GM13977 (cell line): ENCODE measurements around the gene COL27A1.

Experiments used
- DNase-seq: peaks from one replicate; pipeline ENCODE4 v3.0.0; 2012; ENCODE audit warnings: low spot score
- CTCF ChIP-seq: IDR thresholded peaks from 2 replicates; pipeline ENCODE4 v1.5.1; 2012; ENCODE audit warnings: mild to moderate bottlenecking, control low read depth; ENCODE audit not compliant: insufficient read depth; ENCODE audit errors: extremely low read depth, missing control alignments
- in situ Hi-C: fragments of 300-500 bp; cut with MboI; formaldehyde crosslinking; loops from one replicate; pipeline ENCODE4 v1.12.0; 2022; ENCODE audit warnings: low sequenced_read_pairs, low pct_unique_long_range_greater_than_20kb, mixed read lengths, inconsistent platforms; ENCODE audit not compliant: unreplicated experiment

Gene COL27A1

GRCh38 chr9:114270120-114270975, 115.0 kb downstream of the COL27A1 start:
- in situ Hi-C loops = no loop called here
- TF ChIP-seq CTCF = no peak
- no peak for DNase-seq

GRCh38 chr9:114271556-114272510, 116.5 kb downstream of the COL27A1 start:
- no peak for TF ChIP-seq CTCF
- no peak for DNase-seq
- in situ Hi-C loops = no loop called here

DNA sequence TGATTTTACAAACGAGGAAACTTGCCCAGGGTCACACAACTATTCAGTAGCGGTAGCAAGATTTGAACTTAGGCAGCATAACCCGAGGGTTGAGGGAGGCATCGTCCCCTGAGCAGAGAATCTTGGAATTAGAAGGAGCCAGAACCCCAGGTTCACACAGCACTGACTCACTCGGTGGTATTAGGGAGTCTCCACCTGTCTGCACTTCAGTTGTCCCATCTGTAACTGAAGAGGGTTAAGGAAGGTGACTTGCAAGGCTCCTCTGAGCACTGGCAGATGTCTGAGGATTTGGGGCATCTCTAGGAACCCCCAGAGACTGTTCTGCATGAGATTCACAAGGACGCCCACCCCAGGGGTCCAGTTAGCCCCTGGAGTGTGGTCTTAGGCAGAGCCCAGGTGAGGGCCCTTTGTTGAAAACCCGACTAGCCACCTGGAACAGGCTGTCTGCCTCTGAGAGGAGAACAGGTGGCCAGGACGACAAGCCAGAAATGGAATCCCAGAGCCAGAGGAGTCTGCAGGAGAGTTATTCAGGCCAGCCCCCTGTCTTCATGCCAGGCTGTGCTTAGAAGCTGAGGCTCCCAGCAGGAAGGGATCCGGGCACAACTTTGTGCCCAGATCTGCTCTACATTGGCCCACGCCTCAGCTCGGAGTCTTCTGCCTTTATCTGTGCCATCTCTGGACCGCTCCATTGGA, 117.5 kb downstream of the COL27A1 start:
- in situ Hi-C loops = no loop called here
- no peak for DNase-seq
- TF ChIP-seq CTCF = no peak

DNA sequence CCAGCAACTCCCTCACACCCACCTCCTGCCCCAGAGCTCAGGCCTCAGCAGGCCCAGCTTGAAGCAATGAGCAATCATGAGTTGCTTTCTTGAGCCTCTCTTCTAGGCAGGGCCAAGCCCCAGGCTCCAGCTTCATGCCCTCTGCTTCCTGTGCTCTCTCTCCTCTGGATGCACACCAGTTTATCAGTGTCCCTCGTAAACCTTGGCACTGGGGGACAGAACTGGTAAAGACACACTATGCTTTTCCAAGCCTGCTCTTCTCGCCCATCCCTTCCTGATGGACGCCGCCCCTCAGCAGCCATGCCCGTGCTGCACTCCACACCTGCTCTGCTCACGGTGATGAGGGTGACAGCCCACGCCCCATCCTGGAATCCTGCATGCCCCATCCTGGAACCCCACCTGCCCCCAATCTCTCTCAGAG, 118.1 kb downstream of the COL27A1 start:
- no peak for DNase-seq
- in situ Hi-C loops = no loop called here

GRCh38 chr9:114274217-114274616, 118.9 kb downstream of the COL27A1 start:
- in situ Hi-C loops = no loop called here
- DNase-seq = no peak
- no peak for TF ChIP-seq CTCF

More for the DNA sequence above, 118.1 kb downstream of the COL27A1 start:
- TF ChIP-seq CTCF = no peak
